ENCODE data around the gene ESYT3.

- no peak for TF ChIP-seq CTCF (IDR thresholded peaks at IDR 0.05; ENCODE audit: insufficient read depth, low read length, poor library complexity, severe bottlenecking)
- TF ChIP-seq EZH2phosphoT487 (conservative IDR thresholded peaks at IDR 0.05; ENCODE audit: low read length): no peak
These were observed 6.2 kb downstream of the ESYT3 start for GRCh38 chr3:138440596-138440995.
